Fibroblast of lung (primary cell): ENCODE data around the gene GTSF1L.

Experiments
- EZH2 ChIP-seq: IDR thresholded peaks from 2 replicates; pipeline ENCODE4 v1.5.1; 2012; ENCODE audit warnings: low read length, control low read depth, mild to moderate bottlenecking; ENCODE audit errors: missing control alignments
- TF ChIP-seq, protein P1 (sequence below), 2 donors: IDR thresholded peaks in 1 of 2; conservative IDR thresholded peaks in 1 of 2; 1 replicate in 1 of 2; 2 replicates in 1 of 2; pipeline ENCODE4 v1.5.1; 2011 to 2012; ENCODE audit warnings: low read length in 2 of 2, control low read depth in 1 of 2, inconsistent platforms in 1 of 2, low read depth in 1 of 2, mild to moderate bottlenecking in 1 of 2

GRCh38 chr20:43774754-43775153, 48.0 kb upstream of the GTSF1L start:
- TF ChIP-seq, protein P1, sequence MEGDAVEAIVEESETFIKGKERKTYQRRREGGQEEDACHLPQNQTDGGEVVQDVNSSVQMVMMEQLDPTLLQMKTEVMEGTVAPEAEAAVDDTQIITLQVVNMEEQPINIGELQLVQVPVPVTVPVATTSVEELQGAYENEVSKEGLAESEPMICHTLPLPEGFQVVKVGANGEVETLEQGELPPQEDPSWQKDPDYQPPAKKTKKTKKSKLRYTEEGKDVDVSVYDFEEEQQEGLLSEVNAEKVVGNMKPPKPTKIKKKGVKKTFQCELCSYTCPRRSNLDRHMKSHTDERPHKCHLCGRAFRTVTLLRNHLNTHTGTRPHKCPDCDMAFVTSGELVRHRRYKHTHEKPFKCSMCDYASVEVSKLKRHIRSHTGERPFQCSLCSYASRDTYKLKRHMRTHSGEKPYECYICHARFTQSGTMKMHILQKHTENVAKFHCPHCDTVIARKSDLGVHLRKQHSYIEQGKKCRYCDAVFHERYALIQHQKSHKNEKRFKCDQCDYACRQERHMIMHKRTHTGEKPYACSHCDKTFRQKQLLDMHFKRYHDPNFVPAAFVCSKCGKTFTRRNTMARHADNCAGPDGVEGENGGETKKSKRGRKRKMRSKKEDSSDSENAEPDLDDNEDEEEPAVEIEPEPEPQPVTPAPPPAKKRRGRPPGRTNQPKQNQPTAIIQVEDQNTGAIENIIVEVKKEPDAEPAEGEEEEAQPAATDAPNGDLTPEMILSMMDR (conservative IDR thresholded peaks at IDR 0.05 in 1 of 2, IDR thresholded peaks at IDR 0.05 in 1 of 2; ENCODE audit: low read depth in 1 of 2, low read length in 2 of 2): no peak
- no peak for TF ChIP-seq EZH2
